GM21390 (cell line): ENCODE data around the gene NHLRC4.

Experiments used
- ATAC-seq: cut with Tn5 transposase; IDR thresholded peaks from one replicate; pipeline ENCODE4 v1.9.1; 2021; ENCODE audit not compliant: unreplicated experiment

Gene NHLRC4, protein sequence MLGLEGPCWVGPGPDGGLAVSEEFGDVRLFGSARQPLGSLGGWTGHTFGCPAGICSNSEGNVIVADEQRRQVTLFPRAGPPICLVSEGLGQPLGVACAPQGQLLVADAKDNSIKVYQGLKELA

DNA sequence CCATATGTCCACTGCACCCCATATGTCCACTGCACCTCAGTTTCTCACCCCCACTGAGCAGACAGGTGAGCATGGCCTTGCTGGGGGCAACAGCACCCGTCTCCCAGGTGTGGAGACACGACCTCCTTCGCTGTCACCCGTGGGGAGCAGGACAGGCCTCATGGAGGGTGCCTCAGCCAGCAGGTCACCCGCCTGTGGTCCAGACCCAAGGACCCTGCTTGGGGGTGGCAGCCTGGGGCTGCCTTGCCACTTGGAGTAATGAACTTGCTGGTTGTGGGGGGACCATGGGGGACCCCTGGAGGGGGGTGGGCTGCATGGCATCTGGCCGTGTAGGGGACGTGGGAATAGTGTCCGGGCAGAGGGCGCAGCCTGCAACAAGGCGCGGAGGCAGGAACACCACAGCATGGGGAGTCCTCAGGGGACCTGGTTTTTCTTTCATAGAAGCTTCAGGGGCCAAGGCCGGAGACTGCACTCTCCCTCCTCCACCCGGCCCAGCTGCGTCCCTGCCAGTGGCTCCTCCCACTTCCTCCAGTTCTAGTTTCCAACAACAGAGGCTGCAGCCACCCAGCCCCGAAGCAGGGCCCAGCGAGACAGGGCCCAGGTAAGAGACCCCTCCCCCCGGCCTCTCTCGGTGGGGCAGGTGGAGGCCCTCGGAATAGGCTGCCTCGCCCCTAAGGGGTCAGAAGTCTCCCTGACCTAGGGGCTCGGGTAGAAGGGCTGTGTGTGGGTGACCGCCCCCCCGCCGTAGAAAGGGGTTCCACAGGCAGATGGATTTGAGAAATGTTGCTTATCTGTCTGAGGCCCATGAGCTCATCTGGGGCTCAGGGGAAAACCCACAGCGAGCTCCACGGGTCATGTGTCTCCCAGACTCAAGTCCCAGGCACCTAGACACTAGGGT lies at the start of gene NHLRC4:
Gene NHLRC4 (plus strand): TSS at position 531 of the 898 bp plus-strand sequence. CDS start 1,043 bp downstream, outside the sequence.
- no peak for ATAC-seq

DNA sequence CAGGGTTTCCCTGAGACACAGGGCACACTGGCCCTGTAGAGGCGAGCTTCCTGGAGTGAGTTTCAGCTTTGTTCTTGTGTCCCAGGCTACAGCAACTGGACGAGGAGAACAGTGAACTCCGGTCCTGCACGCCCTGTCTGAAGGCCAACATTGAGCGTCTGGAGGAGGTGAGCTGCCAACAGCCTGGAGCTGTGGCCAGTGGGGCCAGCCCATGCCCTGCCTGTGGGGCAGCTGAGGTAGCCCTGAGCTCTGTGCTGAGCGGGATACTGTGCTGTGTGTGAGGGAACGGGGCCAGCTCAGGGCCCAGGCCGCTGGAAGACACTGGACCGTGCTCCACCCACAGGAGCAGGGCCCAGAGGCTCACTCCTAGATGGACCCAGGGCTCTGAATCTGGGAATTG lies 47.9 kb upstream of the NHLRC4 start:
- ATAC-seq, result no peak

DNA sequence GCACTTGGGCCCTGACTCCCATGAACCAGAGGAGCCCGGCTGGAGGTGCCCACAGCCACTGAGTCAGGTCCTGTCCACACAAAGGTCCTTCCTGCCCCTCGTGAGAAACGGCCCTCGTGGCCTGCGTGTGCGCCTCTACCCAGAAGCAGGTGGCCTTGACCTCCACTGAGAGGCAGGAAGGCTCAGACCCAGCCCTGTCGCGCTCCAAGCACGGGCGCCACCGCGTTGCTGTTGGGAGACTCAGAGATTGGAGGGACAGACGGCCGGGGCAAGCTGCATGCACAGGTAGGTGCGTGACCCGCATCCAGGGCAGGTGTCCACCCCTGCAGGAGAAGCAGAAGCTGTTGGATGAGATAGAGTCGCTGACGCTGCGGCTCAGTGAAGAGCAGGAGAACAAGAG lies 47.4 kb upstream of the NHLRC4 start:
- ATAC-seq, result no peak

DNA sequence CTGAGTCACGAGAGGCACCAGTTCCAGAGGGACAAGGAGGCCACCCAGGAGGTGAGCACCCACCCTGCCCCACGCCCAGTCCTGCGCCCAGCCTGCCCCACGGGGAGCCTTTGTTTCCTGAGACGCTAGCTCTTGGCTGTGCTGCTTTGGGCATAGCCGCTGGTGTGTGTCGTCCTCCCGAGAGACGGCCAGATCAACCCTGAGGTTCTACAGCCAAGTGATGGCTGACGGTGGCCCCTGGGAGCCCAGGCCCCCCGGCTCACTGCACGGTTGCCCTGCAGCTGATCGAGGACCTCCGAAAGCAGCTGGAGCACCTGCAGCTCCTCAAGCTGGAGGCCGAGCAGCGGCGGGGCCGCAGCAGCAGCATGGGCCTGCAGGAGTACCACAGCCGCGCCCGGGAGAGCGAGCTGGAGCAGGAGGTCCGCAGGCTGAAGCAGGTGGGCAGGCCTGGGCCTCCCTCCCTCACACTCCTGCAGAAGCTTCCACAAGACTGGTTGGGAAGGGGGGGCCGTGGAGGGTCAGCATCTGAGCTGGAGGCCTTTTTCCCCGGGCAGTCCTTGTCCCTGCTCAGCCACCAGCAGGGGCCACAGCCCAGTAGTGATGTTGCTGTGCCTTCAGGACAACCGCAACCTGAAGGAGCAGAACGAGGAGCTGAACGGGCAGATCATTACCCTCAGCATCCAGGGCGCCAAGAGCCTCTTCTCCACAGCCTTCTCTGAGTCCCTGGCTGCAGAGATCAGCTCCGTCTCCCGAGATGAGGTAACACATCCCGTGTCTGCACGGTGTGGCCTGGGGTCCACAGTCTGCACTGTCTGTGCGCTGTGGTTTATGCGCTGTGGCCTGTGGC lies 46.7 kb upstream of the NHLRC4 start:
- no peak for ATAC-seq

DNA sequence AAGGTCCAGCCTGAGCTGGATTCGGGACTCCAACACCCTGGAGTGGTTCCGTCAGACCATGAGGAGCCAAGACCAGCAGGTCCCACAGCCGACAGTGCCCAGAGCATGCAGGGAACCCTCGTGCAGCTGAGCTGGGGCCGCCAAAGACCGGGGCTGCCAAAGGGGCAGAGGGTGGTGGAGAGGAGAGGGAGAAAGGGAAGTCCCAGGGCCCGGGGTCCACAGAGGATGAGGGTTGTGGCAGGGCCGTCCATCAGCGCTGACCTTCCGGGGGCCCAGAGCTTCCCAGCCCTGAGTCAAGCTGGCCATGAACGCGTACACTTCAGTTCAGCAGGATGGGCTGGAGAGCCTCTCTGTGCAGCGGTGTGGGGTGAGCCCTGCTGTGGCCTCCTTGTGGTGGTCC lies 46.0 kb upstream of the NHLRC4 start:
- ATAC-seq, result no peak

DNA sequence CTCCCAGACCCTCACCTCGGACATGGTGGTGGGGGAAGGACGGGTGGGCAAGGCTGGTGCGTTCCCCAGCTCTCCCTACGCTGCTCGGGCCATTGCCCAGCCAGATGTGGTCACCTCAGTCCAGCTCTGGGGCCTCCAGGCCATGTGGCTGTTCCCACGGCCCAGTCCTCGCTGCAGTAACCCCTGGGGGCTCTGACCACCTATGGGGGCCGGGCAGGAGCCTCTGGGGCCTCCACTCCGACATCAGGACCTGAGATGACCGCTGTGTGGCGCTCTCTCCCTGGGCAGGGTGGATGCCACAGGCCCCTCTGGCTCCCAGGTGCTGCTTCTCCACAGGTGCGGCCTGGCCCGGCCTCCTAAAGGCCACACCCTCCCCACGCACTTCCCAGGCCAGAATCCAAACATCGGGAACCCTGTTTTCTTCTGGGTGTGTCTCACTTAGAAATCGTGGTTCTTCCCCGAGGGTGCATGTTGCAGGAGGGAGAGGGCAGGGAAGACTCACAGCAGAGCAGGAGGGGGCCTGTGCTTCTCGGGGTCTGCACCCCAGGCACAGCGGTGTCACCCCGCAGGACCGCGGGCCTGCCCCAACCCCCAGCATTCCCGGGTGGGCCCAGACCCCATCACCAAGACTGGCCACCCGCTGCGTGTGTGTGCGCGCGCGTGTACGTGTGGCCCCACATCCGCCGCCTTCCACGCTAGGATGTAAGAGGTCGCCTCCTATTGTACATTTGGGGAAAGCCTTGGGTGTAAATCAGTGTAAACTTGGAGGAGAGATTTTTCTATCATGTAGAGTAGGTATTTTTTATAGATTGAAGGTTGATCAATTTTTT lies 45.2 kb upstream of the NHLRC4 start:
- ATAC-seq, result no peak

DNA sequence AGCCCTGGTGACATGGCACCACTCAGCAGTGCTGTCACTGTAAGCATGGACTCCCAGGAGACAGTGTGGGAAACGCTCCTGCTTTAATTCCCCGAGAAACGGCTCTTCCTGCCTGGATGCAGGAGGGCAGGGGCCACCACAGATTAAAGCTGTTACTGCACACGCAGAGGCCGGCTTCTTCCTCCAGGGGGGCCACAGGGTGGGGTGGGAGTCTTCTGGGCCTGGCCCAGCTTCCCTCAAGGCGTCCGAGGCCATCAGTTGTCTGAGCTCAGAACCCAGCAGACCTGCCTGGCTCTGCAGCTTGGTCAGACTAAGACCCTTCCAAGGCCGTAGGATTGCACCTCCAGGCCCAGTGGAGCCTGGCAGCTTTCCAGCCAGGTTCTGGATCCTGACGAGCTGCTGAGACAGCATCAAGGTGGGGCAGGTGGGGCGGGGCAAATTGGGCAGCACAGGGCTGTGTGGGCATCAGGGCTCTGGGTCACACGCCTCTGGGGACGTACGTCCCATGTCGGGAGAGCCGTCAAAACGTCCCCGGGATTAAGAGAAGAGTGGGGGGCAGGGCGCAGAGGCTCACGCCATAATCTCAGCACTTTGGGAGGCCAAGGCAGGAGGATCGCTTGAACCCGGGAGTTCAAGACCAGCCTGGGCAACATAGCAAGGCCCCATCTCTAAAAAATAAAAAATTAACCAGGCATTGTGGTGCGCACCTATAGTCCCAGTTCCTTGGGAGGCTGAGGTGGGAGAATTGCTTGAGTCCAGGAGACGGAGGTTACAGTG lies 44.3 kb upstream of the NHLRC4 start:
- ATAC-seq, result no peak

DNA sequence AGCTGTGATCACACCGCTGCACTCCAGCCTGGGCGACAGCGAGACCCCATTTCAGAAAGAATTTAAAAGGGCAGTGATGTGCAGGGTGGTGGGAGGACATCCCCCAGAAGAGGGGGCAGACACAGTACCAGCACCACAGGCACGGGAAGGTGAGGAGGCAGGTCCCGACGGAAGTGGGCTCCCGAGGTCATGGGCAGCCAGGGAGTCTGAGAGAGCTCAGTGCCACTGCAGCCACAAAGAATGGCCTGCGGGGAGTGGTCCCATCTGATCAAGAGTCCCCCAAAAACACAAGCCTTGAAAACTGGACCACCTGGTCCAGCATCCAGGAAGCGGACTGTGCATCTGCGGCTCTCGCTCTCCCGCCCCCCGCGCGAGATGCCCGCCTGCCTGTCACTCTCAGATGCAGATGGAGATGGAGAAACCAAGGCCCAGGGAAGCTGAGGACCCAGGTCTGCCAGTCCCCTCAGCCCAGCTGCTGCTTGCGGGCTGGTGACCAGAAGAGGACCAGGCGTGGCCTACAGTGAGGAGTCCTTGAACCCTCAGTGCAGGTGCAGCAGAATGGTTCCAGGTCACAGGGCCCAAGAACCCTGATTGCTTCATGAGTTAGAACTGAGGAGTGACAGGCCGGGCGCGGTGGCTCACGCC lies 43.6 kb upstream of the NHLRC4 start:
- no peak for ATAC-seq

DNA sequence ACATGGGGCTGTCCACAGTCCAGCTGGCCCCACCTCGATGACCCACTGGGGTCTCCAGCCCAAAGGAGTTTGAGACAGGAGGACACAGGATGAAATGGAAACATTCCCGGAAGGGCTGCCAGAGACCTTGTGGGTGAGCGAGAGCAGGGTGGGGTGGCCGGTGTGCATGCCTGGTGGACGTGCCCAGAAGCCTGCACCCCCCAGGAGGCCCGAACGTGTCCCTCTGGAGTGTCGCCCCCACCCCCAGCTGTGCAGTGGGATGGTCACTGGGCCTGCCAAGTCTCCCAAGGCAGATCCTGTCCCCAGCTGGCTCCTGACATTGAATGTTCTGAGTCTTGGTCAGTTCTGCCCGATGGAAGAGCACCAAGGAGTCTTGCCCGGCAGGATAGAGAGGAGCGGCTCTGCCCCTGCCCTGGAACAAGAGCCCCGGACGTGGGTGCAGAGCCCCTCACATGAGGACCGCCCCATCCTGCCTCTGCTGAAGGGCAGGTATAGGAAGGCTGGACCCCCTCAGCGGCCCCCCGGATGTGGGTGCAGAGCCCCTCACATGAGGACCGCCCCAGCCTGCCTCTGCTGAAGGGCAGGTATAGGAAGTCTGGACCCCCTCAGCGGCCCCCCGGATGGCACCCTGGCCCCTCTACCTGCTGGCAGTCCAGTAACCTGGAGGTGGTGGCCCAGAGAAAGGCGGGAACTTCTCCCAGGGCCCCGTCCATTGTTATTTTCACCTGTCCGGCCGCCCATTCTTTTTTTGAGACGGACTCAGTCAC lies 42.3 kb upstream of the NHLRC4 start:
- ATAC-seq, result no peak

DNA sequence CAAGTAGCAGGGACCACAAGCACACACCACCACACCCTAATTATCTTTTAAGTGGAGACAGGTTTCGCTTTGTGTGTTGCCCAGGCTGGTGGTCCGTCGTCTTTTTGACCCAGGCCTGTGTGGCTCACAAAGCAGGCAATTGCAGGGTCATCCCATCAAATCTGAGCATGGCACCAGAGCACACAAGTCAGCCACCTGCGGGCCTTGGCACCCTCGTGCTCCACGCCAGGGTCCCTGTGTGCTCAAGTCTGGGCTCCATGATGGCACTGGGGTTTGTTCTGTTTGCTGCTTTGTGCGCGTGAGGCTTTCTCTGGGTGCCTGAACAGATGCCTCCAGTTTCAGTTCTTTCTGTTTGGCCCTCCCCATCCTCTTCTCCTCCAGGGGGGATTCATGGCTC lies 41.7 kb upstream of the NHLRC4 start:
- no peak for ATAC-seq

DNA sequence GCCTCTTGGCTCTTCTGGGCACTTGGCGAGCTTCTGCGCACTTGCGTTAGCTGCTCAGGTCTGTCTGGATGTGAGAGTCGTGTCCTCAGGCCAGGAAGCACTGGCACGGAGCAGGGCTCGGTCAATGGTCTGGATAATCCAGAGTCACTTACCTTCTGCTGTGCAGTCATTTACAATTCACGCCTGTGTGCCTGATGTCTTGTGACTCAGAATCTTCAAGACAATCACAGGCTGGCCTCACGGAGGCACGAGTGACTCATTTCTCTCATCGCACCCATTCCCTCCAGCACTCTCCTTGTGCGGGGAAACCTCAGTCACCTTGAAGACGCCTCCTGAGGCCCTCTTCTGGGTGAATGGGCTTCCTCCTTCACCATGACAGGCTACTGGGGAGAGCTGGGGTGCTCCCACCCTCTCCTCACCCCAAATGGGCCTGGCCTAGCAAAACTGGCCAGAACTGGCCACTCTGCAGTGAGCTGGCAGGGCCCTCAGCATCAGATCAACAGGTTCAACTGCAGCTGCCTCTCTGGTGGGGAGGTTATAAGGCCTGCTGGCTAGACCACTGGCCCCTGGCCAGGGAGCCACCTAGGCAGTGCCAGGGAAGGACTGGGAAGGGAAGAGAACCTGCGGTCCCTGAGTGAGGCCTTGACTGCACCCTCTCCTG lies 41.2 kb upstream of the NHLRC4 start:
- ATAC-seq, result no peak

DNA sequence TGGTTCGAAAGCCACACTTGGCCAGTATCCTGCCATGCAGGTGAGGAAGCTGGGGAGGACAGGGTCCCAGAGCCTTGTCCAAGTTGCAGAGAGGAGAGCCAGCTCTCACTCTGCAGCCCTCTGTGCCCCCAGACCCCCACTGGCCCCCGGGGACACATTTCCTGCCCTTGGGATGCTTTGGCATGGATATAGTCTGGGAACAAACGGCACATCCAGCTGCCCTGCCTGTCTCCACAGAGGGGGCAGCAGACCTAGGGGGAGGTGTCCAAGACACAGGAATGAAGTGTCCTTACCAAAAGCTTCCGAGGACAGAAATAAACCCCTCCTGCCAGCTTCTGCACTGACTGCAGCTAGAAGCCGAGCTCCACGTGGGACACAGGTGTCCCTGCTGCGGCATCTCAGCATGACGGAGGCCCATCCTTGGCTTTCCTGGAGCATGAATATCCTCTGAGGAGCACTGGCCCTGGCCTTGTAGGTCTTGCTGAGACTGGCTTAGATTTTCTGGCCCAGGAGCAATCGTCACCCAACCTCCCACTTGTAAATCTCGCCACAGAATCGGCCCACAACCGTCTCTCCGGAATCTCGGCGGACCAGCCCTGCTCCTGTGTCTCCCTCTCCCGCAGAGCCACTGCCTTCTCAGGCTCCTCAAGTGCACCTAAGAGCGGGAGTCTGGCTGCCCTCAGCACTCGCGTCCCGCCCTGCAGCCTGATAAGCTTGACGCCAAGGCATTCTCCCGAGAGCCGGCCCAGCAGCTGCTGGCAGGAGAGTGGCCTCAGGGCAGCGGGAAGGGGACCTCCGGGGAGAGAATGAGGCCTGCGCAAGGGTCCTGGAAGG lies 40.4 kb upstream of the NHLRC4 start:
- ATAC-seq, result no peak

DNA sequence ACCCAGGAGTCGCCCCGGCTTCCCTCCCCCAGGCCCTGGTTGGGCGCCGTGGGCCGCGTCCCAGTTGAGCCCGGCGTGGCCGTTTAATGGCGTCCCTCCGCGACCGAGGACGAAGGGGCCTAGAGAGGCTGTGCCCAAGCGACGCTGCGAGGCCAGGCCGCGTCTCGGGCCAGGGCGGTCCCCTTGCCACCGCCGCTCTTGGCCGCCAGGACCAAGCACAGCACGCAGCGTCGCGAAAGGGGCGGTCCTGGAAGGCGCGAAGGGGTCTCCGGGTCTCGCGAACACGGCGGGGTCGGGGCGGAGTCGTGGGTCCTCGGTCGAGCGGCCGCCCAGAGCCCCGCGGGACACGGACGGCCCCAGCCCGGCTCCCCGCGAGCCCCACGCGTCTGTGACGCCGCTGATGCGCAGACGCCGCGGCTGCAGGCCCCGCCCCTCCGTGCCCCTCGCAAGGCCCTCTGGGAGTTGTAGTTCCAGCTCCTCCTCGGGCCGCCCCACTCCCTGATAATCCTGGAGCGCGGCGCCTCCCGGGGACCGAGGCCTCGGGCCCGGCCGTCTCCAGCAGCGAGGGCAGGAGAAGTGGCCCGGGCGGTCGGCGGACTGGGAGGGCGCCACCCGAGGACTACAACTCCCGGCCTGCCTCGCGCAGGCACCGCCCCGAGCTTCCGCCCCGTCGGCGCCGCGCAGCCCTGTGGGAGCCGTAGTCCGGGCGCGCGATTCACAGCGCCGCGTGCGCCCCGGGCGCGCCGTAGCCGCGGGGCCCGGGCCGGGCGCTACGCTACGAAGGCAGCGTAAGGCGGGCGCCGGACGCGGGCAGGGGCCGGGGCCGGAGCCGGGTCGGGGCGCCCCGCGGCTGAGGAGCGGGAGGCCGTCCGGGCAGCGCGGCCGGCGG lies 39.5 kb upstream of the NHLRC4 start, which contains the start of gene CAPN15:
Gene CAPN15 (plus strand): TSS at position 698 of the 889 bp plus-strand sequence. CDS start 19,127 bp downstream, outside the sequence.
- peak; percentile 61 for ATAC-seq

DNA sequence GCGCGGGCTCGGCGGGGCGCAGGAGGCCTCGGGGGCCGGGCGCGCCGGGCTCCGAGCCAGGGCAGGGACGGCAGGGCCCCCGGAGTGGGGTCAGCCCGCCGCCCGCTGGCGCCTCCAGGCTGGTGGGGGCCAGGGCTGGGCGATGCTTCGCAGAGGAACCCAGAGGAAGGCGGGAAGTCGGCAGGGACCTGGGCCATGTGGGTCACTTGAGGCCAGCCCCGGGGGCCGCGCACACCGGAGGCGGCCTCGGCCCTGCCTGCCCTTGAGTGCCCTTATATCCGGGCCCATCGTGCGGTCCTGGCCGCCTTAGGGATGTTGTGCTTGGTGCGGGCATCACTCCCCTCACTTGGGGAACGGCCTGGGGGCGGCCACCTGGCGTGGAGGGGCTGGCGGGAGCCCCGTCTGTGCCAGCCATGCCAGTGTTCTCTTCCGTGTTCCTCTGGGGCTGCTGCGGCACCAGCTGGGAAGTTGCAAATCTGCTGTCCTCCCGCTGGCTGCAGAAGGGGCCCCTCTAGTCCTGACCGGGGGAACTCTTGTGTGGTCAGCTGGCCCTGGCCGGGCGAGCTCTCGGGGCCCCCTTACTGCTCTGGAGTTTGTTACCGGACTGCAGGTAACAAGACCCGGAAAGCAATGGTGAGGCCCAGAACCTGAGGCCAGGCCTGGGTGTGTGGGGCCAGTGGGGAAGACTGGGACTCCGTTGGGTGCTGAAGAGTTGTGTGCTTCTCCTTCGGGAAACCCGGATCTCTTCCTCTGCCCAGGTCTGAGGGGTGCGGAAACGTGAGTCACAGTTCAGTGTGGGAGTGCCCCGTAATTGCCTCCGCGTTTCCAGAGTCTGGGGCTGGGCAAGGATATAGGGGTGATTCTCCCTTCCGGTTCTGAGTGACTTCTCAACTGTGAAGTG lies 38.4 kb upstream of the NHLRC4 start:
- ATAC-seq, result peak; percentile 7

DNA sequence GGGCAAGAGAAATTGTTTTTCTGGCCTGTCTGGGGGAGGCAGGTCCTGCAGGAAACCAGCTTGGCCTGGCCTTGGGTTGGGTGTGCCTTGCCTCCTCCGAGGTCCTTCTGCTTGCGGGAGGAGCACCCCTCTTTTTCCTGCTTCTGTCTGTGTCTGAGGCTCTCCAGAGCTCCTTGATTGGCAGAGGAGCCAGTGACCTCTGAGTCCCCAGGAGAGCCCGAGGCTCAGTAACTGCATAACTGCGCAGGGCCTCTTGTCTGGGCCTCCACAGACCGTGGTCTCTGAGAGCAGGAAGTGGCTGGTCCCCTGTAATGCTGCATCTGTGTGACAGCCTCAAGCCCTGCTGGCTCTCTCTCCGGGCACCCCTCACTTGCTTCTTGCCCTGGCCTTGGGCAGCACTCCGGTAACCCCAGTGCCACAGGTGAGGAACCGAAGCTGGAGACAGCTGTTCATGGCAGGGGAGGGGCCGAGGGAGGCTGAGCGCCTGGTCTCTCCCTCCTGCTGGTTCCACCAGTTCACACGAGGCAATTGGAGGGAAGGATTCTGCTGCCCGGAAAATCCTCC lies 37.7 kb upstream of the NHLRC4 start:
- ATAC-seq, result no peak
